DOHH2 (cell line): ENCODE data around the gene MGAM2.

ENCODE experiments used
- H3F3A ChIP-seq: fragments of 200-600 bp; sonication (generic), shearing (Covaris generic); 2 replicates; pipeline ENCODE4 v1.6.0; 2016; ENCODE audit warnings: antibody characterized with exemption, mild to moderate bottlenecking; ENCODE audit not compliant: control insufficient read depth, insufficient read depth
- H3K27ac ChIP-seq: fragments of 200-600 bp; sonication (generic); 2 replicates; pipeline ENCODE4 v1.5.1; 2014; ENCODE audit warnings: low read depth, mild to moderate bottlenecking, low read length, moderate library complexity
- H3K27me3 ChIP-seq: fragments of 200-600 bp; sonication (generic); 2 replicates; pipeline ENCODE4 v1.6.1; 2014; ENCODE audit warnings: mild to moderate bottlenecking, low read length, mixed read lengths; ENCODE audit not compliant: control insufficient read depth
- H3K36me3 ChIP-seq: fragments of 200-600 bp; sonication (generic); 2 replicates; pipeline ENCODE4 v1.6.1; 2014; ENCODE audit warnings: mild to moderate bottlenecking, low read length, moderate library complexity, mixed read lengths; ENCODE audit not compliant: control insufficient read depth
- H3K4me1 ChIP-seq: fragments of 200-600 bp; sonication (generic); 2 replicates; pipeline ENCODE4 v1.6.1; 2014; ENCODE audit warnings: mild to moderate bottlenecking, low read length, mixed read lengths; ENCODE audit not compliant: control insufficient read depth
- H3K4me2 ChIP-seq: fragments of 200-600 bp; sonication (generic); 2 replicates; pipeline ENCODE4 v1.6.0; 2014; ENCODE audit warnings: mild to moderate bottlenecking, low read length, moderate library complexity
- H3K4me3 ChIP-seq: fragments of 200-600 bp; sonication (generic); 2 replicates; pipeline ENCODE4 v1.5.1; 2014; ENCODE audit warnings: mild to moderate bottlenecking, low read length, mixed read lengths
- H3K79me2 ChIP-seq: fragments of 200-600 bp; sonication (generic); 2 replicates; pipeline ENCODE4 v1.6.1; 2014; ENCODE audit warnings: mild to moderate bottlenecking, low read length, mixed read lengths; ENCODE audit not compliant: control insufficient read depth
- H3K9me2 ChIP-seq: fragments of 200-600 bp; sonication (generic); replicated peaks from 2 replicates; pipeline ENCODE4 v1.6.1; 2014; ENCODE audit warnings: mild to moderate bottlenecking, low read length, mixed read lengths; ENCODE audit not compliant: control insufficient read depth
- H3K9me3 ChIP-seq: fragments of 200-600 bp; sonication (generic); 2 replicates; pipeline ENCODE4 v1.6.1; 2014; ENCODE audit warnings: antibody characterized with exemption, low read length, mixed read lengths; ENCODE audit not compliant: control insufficient read depth, insufficient read depth
- H4K20me1 ChIP-seq: fragments of 200-600 bp; sonication (generic); 2 replicates; pipeline ENCODE4 v1.6.0; 2014; ENCODE audit warnings: low read depth, mild to moderate bottlenecking, antibody characterized with exemption, low read length, moderate library complexity; ENCODE audit not compliant: control insufficient read depth, insufficient read depth
- EZH2phosphoT487 ChIP-seq: fragments of 200-600 bp; sonication (generic); IDR thresholded peaks from 2 replicates; pipeline ENCODE4 v1.6.1; 2017; ENCODE audit warnings: borderline replicate concordance, mild to moderate bottlenecking, antibody characterized with exemption, low read length, moderate library complexity, mixed read lengths
- TF ChIP-seq, protein P1 (sequence below): fragments of 200-600 bp; sonication (generic); IDR thresholded peaks from one replicate; pipeline ENCODE4 v1.5.1; 2014; ENCODE audit warnings: antibody characterized with exemption, mild to moderate bottlenecking, low read depth, low read length; ENCODE audit not compliant: poor library complexity, severe bottlenecking

MGAM2 gene

GRCh38 chr7:142130267-142130666 lies 18.7 kb downstream of the MGAM2 start:
- Histone ChIP-seq H3K4me2 (no peak overlapping the region), H3K79me2 (no peaks in the 10 kb centered on the region), H4K20me1 (no peaks in the 10 kb centered on the region), H3K27ac (no peak overlapping the region), H3K27me3 (no peaks in the 10 kb centered on the region), H3K9me3 (no peaks in the 10 kb centered on the region), H3F3A (no peaks in the 10 kb centered on the region), H3K36me3 (no peaks in the 10 kb centered on the region), H3K4me1 (no peaks in the 10 kb centered on the region), H3K9me2 (no peaks in the 10 kb centered on the region), H3K4me3 (no peak overlapping the region)
- TF ChIP-seq, protein P1, sequence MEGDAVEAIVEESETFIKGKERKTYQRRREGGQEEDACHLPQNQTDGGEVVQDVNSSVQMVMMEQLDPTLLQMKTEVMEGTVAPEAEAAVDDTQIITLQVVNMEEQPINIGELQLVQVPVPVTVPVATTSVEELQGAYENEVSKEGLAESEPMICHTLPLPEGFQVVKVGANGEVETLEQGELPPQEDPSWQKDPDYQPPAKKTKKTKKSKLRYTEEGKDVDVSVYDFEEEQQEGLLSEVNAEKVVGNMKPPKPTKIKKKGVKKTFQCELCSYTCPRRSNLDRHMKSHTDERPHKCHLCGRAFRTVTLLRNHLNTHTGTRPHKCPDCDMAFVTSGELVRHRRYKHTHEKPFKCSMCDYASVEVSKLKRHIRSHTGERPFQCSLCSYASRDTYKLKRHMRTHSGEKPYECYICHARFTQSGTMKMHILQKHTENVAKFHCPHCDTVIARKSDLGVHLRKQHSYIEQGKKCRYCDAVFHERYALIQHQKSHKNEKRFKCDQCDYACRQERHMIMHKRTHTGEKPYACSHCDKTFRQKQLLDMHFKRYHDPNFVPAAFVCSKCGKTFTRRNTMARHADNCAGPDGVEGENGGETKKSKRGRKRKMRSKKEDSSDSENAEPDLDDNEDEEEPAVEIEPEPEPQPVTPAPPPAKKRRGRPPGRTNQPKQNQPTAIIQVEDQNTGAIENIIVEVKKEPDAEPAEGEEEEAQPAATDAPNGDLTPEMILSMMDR, result no peak
- TF ChIP-seq EZH2phosphoT487, result no peak

DNA sequence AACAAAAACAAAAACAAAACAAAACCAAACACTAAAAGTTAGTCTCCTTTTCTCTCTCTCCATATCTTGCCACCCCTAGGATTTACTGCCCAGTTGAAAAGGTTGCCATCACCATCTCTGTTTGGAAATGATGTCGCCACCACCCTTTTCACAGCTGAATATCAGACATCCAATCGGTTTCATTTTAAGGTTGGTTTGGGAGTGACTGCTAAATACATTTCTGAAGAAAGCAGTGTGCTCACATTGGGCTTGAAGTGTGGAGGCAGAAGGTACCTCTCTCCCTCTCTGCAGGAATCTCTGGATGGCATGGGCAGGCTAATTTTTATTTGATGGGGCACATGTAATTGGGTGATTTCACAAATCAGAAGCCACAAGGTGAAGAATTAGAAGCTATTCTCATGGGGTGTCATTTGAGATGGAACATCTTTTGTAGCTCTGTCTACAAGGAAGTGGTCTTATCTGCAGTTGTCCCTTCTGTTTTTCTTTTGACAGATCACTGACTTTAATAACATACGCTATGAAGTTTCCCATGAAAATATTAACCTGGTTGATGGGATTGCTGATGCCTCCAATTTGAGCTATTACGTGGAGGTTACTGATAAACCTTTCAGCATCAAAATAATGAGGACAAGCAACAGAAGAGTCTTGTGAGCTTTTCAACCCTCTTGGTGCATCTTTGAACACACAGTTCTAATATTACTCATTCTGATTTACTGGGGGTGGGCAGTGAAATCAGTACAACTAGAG lies 20.1 kb downstream of the MGAM2 start:
- Histone ChIP-seq H4K20me1 (no peaks in the 10 kb centered on the region), H3K36me3 (no peaks in the 10 kb centered on the region), H3K27me3 (no peaks in the 10 kb centered on the region), H3F3A (no peaks in the 10 kb centered on the region), H3K4me3 (no peak overlapping the region), H3K79me2 (no peaks in the 10 kb centered on the region), H3K4me1 (no peaks in the 10 kb centered on the region), H3K9me2 (no peaks in the 10 kb centered on the region), H3K9me3 (no peaks in the 10 kb centered on the region), H3K27ac (no peak overlapping the region), H3K4me2 (no peak overlapping the region)
- TF ChIP-seq EZH2phosphoT487, result no peak
- TF ChIP-seq, protein P1, result no peak

DNA sequence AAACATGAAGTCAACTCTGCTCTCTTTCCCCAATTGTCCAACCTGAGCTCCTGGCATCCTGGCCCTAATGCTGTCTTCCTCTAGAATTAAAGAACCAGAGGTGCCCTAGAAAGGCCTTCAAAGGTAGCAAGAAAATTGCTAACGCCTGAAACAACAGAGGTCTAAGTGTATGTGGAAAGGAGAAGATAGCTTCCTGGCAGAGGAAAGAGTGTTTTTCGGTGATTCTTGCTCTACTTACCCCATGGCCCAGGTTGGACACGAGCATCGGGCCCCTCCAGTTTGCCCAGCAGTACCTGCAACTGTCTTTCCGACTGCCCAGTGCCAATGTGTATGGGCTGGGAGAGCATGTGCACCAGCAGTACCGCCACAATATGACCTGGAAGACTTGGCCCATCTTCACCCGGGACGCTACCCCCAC lies 22.2 kb downstream of the MGAM2 start:
- H3F3A ChIP-seq, result no peaks in the 10 kb centered on the region
- TF ChIP-seq, protein P1, result no peak
- TF ChIP-seq EZH2phosphoT487, result no peak
- no peak overlapping the region for H3K27ac ChIP-seq
- H3K4me1 ChIP-seq, result no peaks in the 10 kb centered on the region
- no peaks in the 10 kb centered on the region for H3K36me3 ChIP-seq
- H3K4me2 ChIP-seq, result no peak overlapping the region
- H3K9me2 ChIP-seq, result no peaks in the 10 kb centered on the region
- H4K20me1 ChIP-seq, result no peaks in the 10 kb centered on the region
- H3K27me3 ChIP-seq, result no peaks in the 10 kb centered on the region
- H3K79me2 ChIP-seq, result no peaks in the 10 kb centered on the region
- H3K9me3 ChIP-seq, result no peaks in the 10 kb centered on the region
- H3K4me3 ChIP-seq, result no peak overlapping the region
